Measurements from ENCODE around the gene LDLRAD2. TPM values are rescaled to one million over a fixed set of nuclear protein-coding genes. Genes with fewer than 3 reads are reported as not detected.

LDLRAD2 gene
- total and polyA plus RNA-seq, 2 donors (not counting 1 experiment from before 2014, with no cell fraction given) = not detected

GRCh38 chr1:21833392-21833976 is 21.4 kb downstream of the LDLRAD2 start:
- no peaks in the 10 kb centered on the region for H3K27me3 ChIP-seq (ENCODE audit: control insufficient read depth, insufficient read depth, low read length)
- H3K4me1 ChIP-seq (ENCODE audit: control insufficient read depth, extremely low read depth, insufficient read depth, low read length) = no peaks in the 10 kb centered on the region
- no peaks in the 10 kb centered on the region for H3K79me2 ChIP-seq (ENCODE audit: control insufficient read depth, insufficient read depth, low read length)
- TF ChIP-seq, protein P1, sequence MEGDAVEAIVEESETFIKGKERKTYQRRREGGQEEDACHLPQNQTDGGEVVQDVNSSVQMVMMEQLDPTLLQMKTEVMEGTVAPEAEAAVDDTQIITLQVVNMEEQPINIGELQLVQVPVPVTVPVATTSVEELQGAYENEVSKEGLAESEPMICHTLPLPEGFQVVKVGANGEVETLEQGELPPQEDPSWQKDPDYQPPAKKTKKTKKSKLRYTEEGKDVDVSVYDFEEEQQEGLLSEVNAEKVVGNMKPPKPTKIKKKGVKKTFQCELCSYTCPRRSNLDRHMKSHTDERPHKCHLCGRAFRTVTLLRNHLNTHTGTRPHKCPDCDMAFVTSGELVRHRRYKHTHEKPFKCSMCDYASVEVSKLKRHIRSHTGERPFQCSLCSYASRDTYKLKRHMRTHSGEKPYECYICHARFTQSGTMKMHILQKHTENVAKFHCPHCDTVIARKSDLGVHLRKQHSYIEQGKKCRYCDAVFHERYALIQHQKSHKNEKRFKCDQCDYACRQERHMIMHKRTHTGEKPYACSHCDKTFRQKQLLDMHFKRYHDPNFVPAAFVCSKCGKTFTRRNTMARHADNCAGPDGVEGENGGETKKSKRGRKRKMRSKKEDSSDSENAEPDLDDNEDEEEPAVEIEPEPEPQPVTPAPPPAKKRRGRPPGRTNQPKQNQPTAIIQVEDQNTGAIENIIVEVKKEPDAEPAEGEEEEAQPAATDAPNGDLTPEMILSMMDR (conservative IDR thresholded peaks at IDR 0.05 in 1 of 2, IDR thresholded peaks at IDR 0.05 in 1 of 2; ENCODE audit: low read depth in 1 of 2, low read length in 2 of 2) = no peak
- no peak for TF ChIP-seq EZH2 (IDR thresholded peaks at IDR 0.05; ENCODE audit: low read length, missing control alignments)
- no peak overlapping the region for H3K4me2 ChIP-seq (ENCODE audit: extremely low read depth, insufficient read depth, low read length)
- no peaks in the 10 kb centered on the region for H4K20me1 ChIP-seq (ENCODE audit: control insufficient read depth, extremely low read depth, insufficient read depth, low read length)
- H3K4me3 ChIP-seq (replicated peaks in 1 of 4; ENCODE audit: control extremely low read depth in 1 of 4, insufficient read depth in 1 of 4, low read depth in 3 of 4, low read length in 4 of 4) = no peak overlapping the region
- H3K9ac ChIP-seq (ENCODE audit: insufficient read depth, low read length) = no peak overlapping the region
- H3K27ac ChIP-seq (ENCODE audit: insufficient read depth, low read length) = no peak overlapping the region
- H3K9me3 ChIP-seq (ENCODE audit: control insufficient read depth, insufficient read depth, low read depth, low read length) = no peaks in the 10 kb centered on the region
- H2AFZ ChIP-seq (ENCODE audit: low read length) = no peak overlapping the region
- peaks cover 51% of the 10 kb centered on the region for H3K36me3 ChIP-seq (ENCODE audit: control insufficient read depth, insufficient read depth, low read length)
- DNase-seq (ENCODE audit: low read depth in 2 of 2) = no peak

- Histone ChIP-seq H3K4me3 (replicated peaks in 1 of 4; ENCODE audit: control extremely low read depth in 1 of 4, insufficient read depth in 1 of 4, low read depth in 3 of 4, low read length in 4 of 4) (no peak overlapping the region), H3K36me3 (ENCODE audit: control insufficient read depth, insufficient read depth, low read length) (peaks cover 50% of the 10 kb centered on the region), H3K27me3 (ENCODE audit: control insufficient read depth, insufficient read depth, low read length) (no peaks in the 10 kb centered on the region), H3K27ac (ENCODE audit: insufficient read depth, low read length) (no peak overlapping the region), H3K9ac (ENCODE audit: insufficient read depth, low read length) (no peak overlapping the region), H3K79me2 (ENCODE audit: control insufficient read depth, insufficient read depth, low read length) (no peaks in the 10 kb centered on the region), H3K4me2 (ENCODE audit: extremely low read depth, insufficient read depth, low read length) (no peak overlapping the region), H3K9me3 (ENCODE audit: control insufficient read depth, insufficient read depth, low read depth, low read length) (no peaks in the 10 kb centered on the region), H2AFZ (ENCODE audit: low read length) (no peak overlapping the region), H3K4me1 (ENCODE audit: control insufficient read depth, extremely low read depth, insufficient read depth, low read length) (no peaks in the 10 kb centered on the region), H4K20me1 (ENCODE audit: control insufficient read depth, extremely low read depth, insufficient read depth, low read length) (no peaks in the 10 kb centered on the region)
- TF ChIP-seq EZH2 (IDR thresholded peaks at IDR 0.05; ENCODE audit: low read length, missing control alignments) = no peak
- TF ChIP-seq, protein P1 (conservative IDR thresholded peaks at IDR 0.05 in 1 of 2, IDR thresholded peaks at IDR 0.05 in 1 of 2; ENCODE audit: low read depth in 1 of 2, low read length in 2 of 2) = no peak
- DNase-seq (ENCODE audit: low read depth in 2 of 2) = no peak
These were observed 22.0 kb downstream of the LDLRAD2 start for GRCh38 chr1:21834094-21834493.

GRCh38 chr1:21834666-21835065 is 22.6 kb downstream of the LDLRAD2 start:
- no peak for DNase-seq (ENCODE audit: low read depth in 2 of 2)
- Histone ChIP-seq H3K27me3 (ENCODE audit: control insufficient read depth, insufficient read depth, low read length) (no peaks in the 10 kb centered on the region), H3K9me3 (ENCODE audit: control insufficient read depth, insufficient read depth, low read depth, low read length) (no peaks in the 10 kb centered on the region), H3K9ac (ENCODE audit: insufficient read depth, low read length) (no peak overlapping the region), H3K4me1 (ENCODE audit: control insufficient read depth, extremely low read depth, insufficient read depth, low read length) (no peaks in the 10 kb centered on the region), H4K20me1 (ENCODE audit: control insufficient read depth, extremely low read depth, insufficient read depth, low read length) (no peaks in the 10 kb centered on the region), H3K27ac (ENCODE audit: insufficient read depth, low read length) (no peak overlapping the region), H3K36me3 (ENCODE audit: control insufficient read depth, insufficient read depth, low read length) (peaks cover 50% of the 10 kb centered on the region), H3K4me3 (replicated peaks in 1 of 4; ENCODE audit: control extremely low read depth in 1 of 4, insufficient read depth in 1 of 4, low read depth in 3 of 4, low read length in 4 of 4) (no peak overlapping the region), H3K4me2 (ENCODE audit: extremely low read depth, insufficient read depth, low read length) (no peak overlapping the region), H2AFZ (ENCODE audit: low read length) (no peak overlapping the region), H3K79me2 (ENCODE audit: control insufficient read depth, insufficient read depth, low read length) (no peaks in the 10 kb centered on the region)
- TF ChIP-seq, protein P1 (conservative IDR thresholded peaks at IDR 0.05 in 1 of 2, IDR thresholded peaks at IDR 0.05 in 1 of 2; ENCODE audit: low read depth in 1 of 2, low read length in 2 of 2) = no peak
- no peak for TF ChIP-seq EZH2 (IDR thresholded peaks at IDR 0.05; ENCODE audit: low read length, missing control alignments)

All from fibroblast of lung (primary cell).